ENCODE measurements around the gene CCNB2.

The CCNB2 gene

DNA sequence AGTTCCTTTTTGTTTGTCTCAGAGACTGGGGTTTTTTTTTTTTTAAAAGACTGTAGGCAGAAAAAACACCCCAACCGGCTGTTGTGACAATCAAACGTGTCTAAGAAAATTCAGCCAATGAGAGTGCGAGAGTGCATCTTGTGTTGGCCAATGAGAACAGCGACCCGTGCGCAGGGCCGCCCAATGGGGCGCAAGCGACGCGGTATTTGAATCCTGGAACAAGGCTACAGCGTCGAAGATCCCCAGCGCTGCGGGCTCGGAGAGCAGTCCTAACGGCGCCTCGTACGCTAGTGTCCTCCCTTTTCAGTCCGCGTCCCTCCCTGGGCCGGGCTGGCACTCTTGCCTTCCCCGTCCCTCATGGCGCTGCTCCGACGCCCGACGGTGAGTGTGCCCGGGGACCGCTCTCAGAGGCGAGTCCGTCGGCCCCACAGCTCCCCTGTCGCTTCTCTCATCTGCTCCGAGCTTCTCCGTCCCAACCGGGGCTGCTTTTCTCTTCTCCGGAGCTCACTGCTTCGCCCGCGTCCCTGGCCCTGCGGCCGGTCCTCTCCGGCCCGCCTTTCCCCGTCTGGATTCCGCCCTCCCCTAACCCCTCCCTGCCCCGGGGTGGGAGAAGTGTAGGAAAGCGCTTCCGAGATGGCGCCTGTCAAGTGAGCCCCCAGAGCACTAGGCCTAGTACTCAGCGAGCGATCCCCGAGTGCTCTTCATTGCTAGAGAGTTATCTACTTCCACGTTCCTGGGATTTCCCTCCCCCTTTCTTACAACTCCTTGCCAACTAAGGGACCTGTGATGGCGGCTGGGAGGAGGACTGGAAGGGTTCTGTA, at the start of gene CCNB2:
Gene CCNB2, plus strand, starts transcription at position 235 of the 821 bp plus-strand sequence. Its CDS starts 123 bp downstream, at position 358.
- TF ChIP-seq CTCF (IDR thresholded peaks at IDR 0.05; ENCODE audit: control insufficient read depth, insufficient read depth, low read depth, low read length, missing control alignments) = no peak
- peak within 1 kb of the TSS; percentile 86 for H3K4me3 ChIP-seq (ENCODE audit: control insufficient read depth, low read depth, low read length)
- peak; percentile 71 for DNase-seq (ENCODE audit: low read depth)

- no peak for TF ChIP-seq CTCF (IDR thresholded peaks at IDR 0.05; ENCODE audit: control insufficient read depth, insufficient read depth, low read depth, low read length, missing control alignments)
- DNase-seq (ENCODE audit: low read depth) = no peak
Measured at GRCh38 chr15:59059076-59059597, 45.8 kb upstream of the CCNB2 start.

DNA sequence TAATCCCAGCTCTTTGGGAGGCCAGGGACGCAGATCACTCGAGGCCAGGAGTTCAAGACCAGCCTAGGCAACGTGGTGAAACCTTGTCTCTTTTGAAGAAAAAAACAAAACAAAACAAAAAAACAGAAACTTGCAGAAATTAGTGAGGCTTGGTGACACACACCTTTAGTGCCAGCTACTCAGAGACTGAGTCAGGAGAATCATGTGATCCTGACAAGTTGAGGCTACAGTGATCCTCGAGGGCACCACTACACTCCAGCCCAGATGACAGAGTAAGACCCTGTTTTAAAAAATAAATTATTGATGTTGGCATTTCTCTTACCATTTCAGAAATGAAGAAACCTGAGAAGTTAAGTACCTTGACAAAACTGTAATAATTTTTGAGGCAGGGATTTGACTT, 44.6 kb upstream of the CCNB2 start:
- TF ChIP-seq CTCF (IDR thresholded peaks at IDR 0.05; ENCODE audit: control insufficient read depth, insufficient read depth, low read depth, low read length, missing control alignments) = no peak
- DNase-seq (ENCODE audit: low read depth) = no peak
- no peak overlapping the region for H3K4me3 ChIP-seq (ENCODE audit: control insufficient read depth, low read depth, low read length)

More at GRCh38 chr15:59059076-59059597, 45.8 kb upstream of the CCNB2 start:
- H3K4me3 ChIP-seq (ENCODE audit: control insufficient read depth, low read depth, low read length) = no peak overlapping the region

DNA sequence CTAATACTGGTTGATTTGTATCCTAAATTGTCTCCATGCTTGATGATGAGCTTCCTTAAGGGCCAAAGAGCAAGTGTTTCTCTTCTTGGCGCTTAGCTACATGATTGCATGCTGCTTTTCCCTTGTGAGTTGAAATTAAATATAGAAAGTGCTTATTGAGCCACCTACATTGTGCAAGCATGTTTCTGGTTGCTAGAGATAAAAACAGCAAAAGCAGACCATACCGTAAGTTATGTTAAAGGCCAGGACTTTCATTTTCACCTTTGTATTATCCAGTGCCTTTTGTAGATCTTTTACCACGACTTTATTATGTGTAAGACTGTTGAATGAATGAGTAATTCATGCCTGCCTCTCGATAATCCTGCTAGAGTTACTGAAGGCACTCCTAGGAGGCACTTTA, 41.9 kb upstream of the CCNB2 start:
- DNase-seq (ENCODE audit: low read depth) = no peak
- no peak for TF ChIP-seq CTCF (IDR thresholded peaks at IDR 0.05; ENCODE audit: control insufficient read depth, insufficient read depth, low read depth, low read length, missing control alignments)
- no peak overlapping the region for H3K4me3 ChIP-seq (ENCODE audit: control insufficient read depth, low read depth, low read length)

GRCh38 chr15:59069430-59069829, 35.5 kb upstream of the CCNB2 start:
- no peak for DNase-seq (ENCODE audit: low read depth)
- H3K4me3 ChIP-seq (ENCODE audit: control insufficient read depth, low read depth, low read length) = no peak overlapping the region
- TF ChIP-seq CTCF (IDR thresholded peaks at IDR 0.05; ENCODE audit: control insufficient read depth, insufficient read depth, low read depth, low read length, missing control alignments) = no peak

DNA sequence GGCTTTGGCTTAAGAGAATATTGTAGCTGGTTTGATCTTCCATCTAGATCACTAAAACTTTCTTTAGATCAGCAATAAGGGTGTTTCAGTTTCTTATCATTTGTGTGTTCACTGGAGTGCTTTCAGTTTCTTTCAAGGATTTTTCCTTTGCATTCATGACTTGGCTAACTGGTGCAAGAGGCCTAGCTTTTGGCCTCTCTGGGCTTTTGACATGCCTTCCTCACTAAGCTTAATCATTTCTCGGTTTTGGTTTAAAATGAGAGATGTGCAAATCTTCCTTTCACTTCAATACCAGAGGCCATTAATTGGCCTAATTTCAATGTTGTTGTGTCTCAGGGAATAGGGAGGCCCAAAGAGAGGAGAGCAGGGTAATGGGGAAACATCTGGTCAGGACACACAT, 30.3 kb upstream of the CCNB2 start:
- H3K4me3 ChIP-seq (ENCODE audit: control insufficient read depth, low read depth, low read length) = no peak overlapping the region
- no peak for TF ChIP-seq CTCF (IDR thresholded peaks at IDR 0.05; ENCODE audit: control insufficient read depth, insufficient read depth, low read depth, low read length, missing control alignments)
- no peak for DNase-seq (ENCODE audit: low read depth)

Data from AG09309 (cell line).